Stimulated activated naive CD4-positive, alpha-beta T cell treated with Interleukin-2 at 50 U/mL for 16 hours (primary cell): ENCODE results near the gene MAGEA8.
"Not testable (repeated sequence)": the region's sequence is repeated elsewhere in the genome, so short reads cannot be mapped to it uniquely, and the experiment has no call there.

Experiments used
- DNase-seq: peaks from one replicate; lab custom pipeline; 2025; lab: John Stamatoyannopoulos, UW

MAGEA8 gene

DNA sequence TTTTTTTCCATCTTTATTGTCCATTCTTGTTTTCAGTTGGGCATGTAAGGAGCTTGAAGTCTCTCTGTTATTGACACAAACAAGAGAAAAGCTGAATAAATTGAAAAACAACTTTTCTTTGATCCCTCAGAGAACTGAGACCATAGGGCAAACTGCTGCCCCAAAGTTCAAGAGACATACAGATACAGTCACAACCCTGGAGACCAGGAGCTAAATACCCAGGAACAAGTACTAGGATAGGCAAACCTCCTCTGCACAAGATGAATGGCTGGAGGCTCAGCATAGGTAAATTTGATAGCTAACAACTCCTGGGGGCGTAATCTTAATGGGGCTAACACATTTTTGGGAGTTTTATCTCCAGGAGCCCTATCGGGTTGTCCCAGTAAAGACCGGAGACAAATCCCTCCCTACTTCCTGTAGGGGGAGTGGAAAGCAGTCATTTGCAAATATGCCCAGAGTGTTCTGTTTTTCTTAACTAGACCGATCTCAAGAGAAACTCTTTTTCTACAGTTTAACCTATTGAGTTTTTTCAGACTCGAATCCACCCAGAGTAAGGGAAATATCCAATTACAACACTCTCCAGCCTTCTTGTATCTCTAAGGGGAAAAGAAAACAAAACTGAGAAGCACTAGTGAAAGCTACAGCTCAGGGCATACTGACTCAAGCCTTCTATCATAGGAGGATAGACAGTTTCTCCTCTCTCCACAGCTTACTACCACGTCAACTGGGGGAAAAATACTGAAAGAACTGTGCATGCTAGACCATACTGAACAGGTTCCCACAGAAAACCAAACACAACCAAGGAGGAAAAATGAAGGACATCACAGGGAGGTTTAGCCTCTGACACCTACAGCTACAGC lies 23.1 kb downstream of the MAGEA8 start:
- no peak for DNase-seq

- DNase-seq: no peak
Measured at GRCh38 chrX:149908308-149908707, 27.3 kb downstream of the MAGEA8 start.

- DNase-seq: no peak
Measured at GRCh38 chrX:149908727-149909126, 27.7 kb downstream of the MAGEA8 start.

GRCh38 chrX:149909324-149910177 lies 28.6 kb downstream of the MAGEA8 start:
- DNase-seq: no peak

DNA sequence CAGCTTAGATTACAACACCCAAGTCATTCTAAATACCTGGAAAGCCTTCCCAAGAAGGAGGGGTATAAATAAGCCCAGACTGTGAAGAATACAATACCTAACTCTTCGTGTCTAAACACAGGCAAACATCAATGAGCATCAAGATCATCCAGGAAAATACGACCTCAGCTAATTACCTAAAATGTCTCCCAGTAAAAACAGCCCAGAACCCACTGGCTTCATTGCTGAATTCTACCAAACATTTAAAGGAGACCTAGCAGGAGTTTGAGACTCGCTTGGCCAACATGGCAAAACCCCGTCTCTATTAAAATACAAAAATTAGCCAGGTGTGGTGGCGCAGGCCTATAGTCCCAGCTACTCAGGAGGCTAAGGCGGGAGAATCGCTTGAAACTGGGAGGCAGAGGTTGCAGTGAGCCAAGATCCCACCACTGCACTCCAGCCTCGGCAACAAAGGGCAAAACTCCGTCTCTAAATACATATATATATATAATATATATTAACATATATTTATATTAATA lies 29.3 kb downstream of the MAGEA8 start:
- no peak for DNase-seq

- DNase-seq: no peak
Measured at GRCh38 chrX:149916745-149917392, 35.9 kb downstream of the MAGEA8 start.

DNA sequence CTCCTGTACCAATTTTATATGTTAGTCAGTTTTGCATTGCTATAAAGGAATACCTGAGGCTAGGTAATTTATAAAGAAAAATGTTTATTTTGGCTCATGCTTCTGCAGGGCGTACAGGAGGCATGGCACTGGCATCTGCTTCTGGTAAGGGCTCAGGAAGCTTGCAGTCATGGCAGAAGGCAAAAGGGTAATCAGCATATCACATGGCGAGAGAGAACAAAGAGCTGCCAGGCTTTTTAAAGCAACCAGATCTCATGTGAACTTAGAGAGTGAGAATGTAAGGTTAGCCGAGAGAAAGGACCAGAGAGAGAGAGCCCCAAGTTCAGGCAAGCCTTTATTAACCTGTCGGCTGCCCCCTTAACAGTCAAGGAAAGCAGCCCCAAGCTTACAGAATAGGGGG lies 42.9 kb downstream of the MAGEA8 start:
- not testable (repeated sequence) for DNase-seq

- not testable (repeated sequence) for DNase-seq
Measured at GRCh38 chrX:149924434-149924833, 43.5 kb downstream of the MAGEA8 start.

- DNase-seq: not testable (repeated sequence)
Measured at GRCh38 chrX:149927245-149927963, 46.4 kb downstream of the MAGEA8 start.

GRCh38 chrX:149927964-149928258 lies 46.9 kb downstream of the MAGEA8 start:
- DNase-seq: not testable (repeated sequence)

DNA sequence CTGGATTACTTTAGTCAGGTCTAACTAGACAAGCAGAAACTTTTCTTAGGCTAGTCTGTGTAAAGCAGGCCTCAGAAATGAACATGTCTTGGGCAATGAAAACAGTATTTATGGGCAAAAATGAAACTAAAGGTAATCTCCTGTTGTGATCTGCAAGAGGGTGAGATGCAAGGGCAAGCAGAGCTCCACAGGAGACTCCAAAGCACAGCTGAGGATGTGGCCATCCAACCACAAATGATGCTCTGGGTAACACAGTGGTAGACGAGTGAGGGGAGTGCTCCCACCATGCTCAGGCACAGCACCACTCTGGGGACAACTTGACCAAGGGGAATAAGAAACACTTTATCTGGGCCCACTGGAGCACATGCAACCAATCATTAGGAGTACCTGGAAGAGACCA lies 47.7 kb downstream of the MAGEA8 start:
- not testable (repeated sequence) for DNase-seq

DNA sequence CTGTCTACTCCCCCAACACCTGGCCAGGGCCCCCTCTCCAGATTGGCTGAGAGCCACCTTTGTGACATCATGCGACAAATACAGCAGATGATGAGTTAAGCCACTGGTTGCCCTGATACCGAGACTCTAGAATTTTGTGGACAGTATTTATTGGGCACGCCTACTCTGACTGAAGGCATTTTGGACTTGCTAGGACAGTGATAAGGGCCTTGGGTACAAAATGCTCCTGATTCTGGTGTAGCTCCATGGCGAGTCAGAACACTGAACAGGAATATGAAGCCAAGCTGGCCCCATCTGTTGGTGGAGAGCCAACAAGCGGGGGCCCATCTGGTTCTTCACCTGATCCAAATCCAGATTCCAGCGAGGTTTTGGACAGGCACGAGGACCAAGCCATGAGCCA lies 48.4 kb downstream of the MAGEA8 start, which contains the start of gene HSFX4:
Gene HSFX4, plus strand, starts transcription at position 174 of the 400 bp plus-strand sequence. Its CDS starts 72 bp downstream, at position 246.
- DNase-seq: not testable (repeated sequence)

DNA sequence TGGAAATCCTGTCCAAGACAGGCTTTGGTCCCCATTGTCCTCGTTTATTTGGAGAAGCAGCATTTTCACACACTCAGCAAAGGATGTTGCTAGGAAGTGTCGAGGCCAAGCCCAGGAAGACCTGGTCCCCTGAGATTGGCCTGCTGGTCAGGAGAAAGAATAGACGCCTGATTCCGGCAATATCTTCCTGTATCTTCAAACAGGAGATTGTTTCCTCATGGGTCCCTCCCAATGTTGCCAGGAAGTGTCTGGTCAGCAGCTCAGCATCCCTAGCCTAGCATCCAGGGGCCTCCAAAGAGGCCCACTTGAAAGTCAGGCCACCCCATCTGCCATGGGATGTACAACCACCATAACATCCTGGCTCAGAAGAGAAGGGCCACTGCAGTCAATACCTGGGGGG lies 50.4 kb downstream of the MAGEA8 start:
- DNase-seq: not testable (repeated sequence)

DNA sequence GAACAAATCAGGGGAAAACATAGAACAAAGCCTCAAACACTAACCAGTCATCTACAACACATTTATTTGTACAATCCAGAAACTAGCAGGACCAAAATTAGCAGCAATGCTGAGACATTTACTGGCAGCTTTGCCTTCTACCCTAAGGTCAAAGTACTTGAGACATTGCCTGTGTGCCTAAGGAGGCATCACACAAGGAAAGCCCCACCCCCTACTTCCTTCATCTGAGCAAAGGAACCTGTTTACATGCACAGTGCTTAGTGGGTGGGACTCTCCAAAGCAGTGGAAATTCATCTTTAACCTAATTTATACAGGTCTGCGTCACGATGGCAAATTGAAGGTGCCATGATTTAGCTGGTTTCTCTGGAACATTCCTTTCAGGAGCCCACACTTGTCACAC lies 51.2 kb downstream of the MAGEA8 start:
- DNase-seq: not testable (repeated sequence)

DNA sequence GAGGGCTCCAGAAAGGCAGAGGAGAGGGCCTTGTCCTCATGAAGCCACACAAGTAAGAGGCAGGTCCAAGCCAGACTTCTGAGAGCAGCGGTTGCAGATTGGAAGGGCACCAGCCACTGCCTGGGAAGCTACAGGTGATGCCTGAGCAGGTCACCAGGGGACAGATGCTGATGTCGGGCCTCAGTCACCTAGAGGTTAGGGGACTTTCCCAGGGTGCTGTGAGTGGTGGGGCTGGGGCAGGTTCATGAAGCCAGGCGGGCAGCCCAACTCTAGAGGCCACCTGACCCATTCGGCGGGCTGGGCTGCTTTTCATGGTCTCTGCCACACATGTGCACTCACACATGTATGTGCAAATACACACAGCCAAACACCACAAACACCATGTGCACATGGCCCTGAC lies 52.0 kb downstream of the MAGEA8 start:
- not testable (repeated sequence) for DNase-seq

GRCh38 chrX:149933547-149933946 lies 52.6 kb downstream of the MAGEA8 start:
- not testable (repeated sequence) for DNase-seq
